A673 (cell line): Measurements from ENCODE around the gene RTN4RL2.

Experiments
- CTCF ChIP-seq: fragments of 300-800, 200-600 bp; sonication (generic); conservative IDR thresholded peaks from 2 replicates; pipeline ENCODE4 v1.5.1; 2017; ENCODE audit warnings: low read depth, mild to moderate bottlenecking, antibody characterized with exemption, low read length, moderate library complexity, mixed read lengths
- EZH2 ChIP-seq: fragments of 200-600 bp; sonication (generic); IDR thresholded peaks from 2 replicates; pipeline ENCODE4 v1.6.1; 2017; ENCODE audit warnings: borderline replicate concordance, low read depth, mild to moderate bottlenecking, mixed read lengths, antibody characterized with exemption, low read length; ENCODE audit not compliant: poor library complexity, severe bottlenecking

GRCh38 chr11:57499413-57499982, 39.2 kb downstream of the RTN4RL2 start:
- no peak for TF ChIP-seq CTCF
- no peak for TF ChIP-seq EZH2
